ENCODE results near the gene BLOC1S3.

BLOC1S3 gene

DNA sequence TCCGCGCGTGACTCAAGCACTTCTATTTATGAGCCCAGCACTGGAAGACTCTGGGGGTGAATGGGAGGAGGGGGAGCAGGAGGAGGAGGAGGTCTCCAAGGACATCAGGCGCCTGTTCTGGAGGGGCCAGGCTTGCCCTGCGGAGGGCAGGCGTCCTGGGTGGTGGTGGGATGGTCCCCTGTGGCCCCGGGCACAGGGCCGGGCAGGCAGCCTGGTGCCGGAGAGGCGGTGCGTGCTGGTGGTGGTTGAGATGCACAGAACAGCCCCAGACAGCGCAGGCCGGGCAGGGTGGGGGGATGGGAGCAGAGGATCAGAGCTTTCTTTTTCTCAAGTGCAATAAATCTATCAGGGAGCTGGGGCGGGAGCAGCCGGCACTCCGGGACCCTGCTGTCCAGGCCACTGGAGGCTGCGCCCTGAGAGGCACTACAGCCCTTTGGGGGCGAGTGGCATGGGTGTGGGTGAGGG is 31.8 kb upstream of the BLOC1S3 start:
- no peaks in the 10 kb centered on the region for H3K9me3 ChIP-seq (ENCODE audit: insufficient read depth, low read length, severe bottlenecking)
- no peak overlapping the region for H3K9ac ChIP-seq (ENCODE audit: low read depth, low read length)
- TF ChIP-seq, protein P1, sequence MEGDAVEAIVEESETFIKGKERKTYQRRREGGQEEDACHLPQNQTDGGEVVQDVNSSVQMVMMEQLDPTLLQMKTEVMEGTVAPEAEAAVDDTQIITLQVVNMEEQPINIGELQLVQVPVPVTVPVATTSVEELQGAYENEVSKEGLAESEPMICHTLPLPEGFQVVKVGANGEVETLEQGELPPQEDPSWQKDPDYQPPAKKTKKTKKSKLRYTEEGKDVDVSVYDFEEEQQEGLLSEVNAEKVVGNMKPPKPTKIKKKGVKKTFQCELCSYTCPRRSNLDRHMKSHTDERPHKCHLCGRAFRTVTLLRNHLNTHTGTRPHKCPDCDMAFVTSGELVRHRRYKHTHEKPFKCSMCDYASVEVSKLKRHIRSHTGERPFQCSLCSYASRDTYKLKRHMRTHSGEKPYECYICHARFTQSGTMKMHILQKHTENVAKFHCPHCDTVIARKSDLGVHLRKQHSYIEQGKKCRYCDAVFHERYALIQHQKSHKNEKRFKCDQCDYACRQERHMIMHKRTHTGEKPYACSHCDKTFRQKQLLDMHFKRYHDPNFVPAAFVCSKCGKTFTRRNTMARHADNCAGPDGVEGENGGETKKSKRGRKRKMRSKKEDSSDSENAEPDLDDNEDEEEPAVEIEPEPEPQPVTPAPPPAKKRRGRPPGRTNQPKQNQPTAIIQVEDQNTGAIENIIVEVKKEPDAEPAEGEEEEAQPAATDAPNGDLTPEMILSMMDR (IDR thresholded peaks at IDR 0.05; ENCODE audit: borderline replicate concordance, extremely low read depth, low read length, poor library complexity, severe bottlenecking), result no peak
- no peak for TF ChIP-seq EZH2 (IDR thresholded peaks at IDR 0.05; ENCODE audit: borderline replicate concordance, low read depth, low read length, severe bottlenecking)
- no peak overlapping the region for H3K4me3 ChIP-seq (ENCODE audit: low read depth in 1 of 2, low read length in 2 of 2)
- H3K4me2 ChIP-seq (ENCODE audit: insufficient read depth, low read length), result no peak overlapping the region
- no peaks in the 10 kb centered on the region for H3K4me1 ChIP-seq (ENCODE audit: insufficient read depth, low read length)
- DNase-seq (no peak), ATAC-seq (ENCODE audit: insufficient read depth, low read depth) (no peak)
- no peaks in the 10 kb centered on the region for H3K79me2 ChIP-seq (ENCODE audit: insufficient read depth, low read length)
- no peaks in the 10 kb centered on the region for H3K27me3 ChIP-seq (ENCODE audit: insufficient read depth, low read length, poor library complexity)
- no peak overlapping the region for H3K27ac ChIP-seq (ENCODE audit: low read length)
- H2AFZ ChIP-seq (ENCODE audit: low read depth, low read length), result no peak overlapping the region
- H3K36me3 ChIP-seq (ENCODE audit: insufficient read depth, low read length), result peaks cover 53% of the 10 kb centered on the region
- H4K20me1 ChIP-seq (ENCODE audit: insufficient read depth, low read length), result peaks cover 29% of the 10 kb centered on the region; the same call in 1 of the 2 replicates

DNA sequence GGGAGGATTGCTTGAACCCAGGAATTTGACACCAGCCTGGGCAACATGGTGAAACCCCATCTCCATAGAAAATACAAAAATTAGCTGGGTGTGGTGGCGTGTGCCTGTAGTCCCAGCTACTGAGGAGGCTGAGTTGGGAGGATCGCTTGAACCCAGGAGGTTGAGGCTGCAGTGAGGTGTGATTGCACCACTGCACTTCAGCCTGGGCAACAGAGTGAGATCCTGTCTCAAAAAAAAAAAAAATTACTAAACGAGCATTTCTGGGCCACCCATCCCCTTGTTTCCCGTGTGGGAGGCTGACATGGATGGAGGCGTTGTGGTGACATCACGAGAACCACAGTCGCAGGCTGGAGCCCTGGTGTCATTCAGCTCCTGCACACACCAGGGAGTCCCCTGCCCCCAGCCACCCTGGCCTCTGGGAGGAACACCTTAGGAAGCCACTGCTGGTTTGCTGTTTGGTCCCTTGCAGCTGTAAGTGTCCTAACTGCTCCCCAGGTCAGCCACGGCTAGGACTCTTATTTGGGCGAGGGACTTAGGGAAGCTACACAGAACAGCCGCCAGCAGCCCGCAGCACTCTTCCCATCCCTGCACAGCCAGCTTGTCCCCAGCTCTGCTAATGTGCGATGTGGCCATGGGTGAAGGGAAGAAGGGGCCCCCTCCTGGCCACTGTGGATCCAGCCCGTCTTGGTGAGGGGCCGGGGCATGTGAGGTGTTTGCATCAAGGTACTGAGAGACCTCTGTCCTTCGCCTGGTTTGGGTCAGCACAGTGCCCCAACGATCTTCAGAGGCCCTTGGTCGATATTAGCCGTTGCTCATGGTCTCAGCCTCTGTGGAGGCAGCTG is 30.5 kb upstream of the BLOC1S3 start:
- DNase-seq (no peak), ATAC-seq (ENCODE audit: insufficient read depth, low read depth) (no peak)
- Histone ChIP-seq H3K4me3 (ENCODE audit: low read depth in 1 of 2, low read length in 2 of 2) (no peak overlapping the region), H3K79me2 (ENCODE audit: insufficient read depth, low read length) (no peaks in the 10 kb centered on the region), H3K4me1 (ENCODE audit: insufficient read depth, low read length) (no peaks in the 10 kb centered on the region), H2AFZ (ENCODE audit: low read depth, low read length) (no peak overlapping the region), H3K36me3 (ENCODE audit: insufficient read depth, low read length) (peaks cover 40% of the 10 kb centered on the region), H3K27me3 (ENCODE audit: insufficient read depth, low read length, poor library complexity) (no peaks in the 10 kb centered on the region), H4K20me1 (ENCODE audit: insufficient read depth, low read length) (peaks cover 16% of the 10 kb centered on the region; the same call in 1 of the 2 replicates), H3K4me2 (ENCODE audit: insufficient read depth, low read length) (no peak overlapping the region), H3K9ac (ENCODE audit: low read depth, low read length) (no peak overlapping the region), H3K9me3 (ENCODE audit: insufficient read depth, low read length, severe bottlenecking) (no peaks in the 10 kb centered on the region), H3K27ac (ENCODE audit: low read length) (no peak overlapping the region)
- TF ChIP-seq, protein P1 (IDR thresholded peaks at IDR 0.05; ENCODE audit: borderline replicate concordance, extremely low read depth, low read length, poor library complexity, severe bottlenecking), result peak; percentile 6
- TF ChIP-seq EZH2 (IDR thresholded peaks at IDR 0.05; ENCODE audit: borderline replicate concordance, low read depth, low read length, severe bottlenecking), result no peak

DNA sequence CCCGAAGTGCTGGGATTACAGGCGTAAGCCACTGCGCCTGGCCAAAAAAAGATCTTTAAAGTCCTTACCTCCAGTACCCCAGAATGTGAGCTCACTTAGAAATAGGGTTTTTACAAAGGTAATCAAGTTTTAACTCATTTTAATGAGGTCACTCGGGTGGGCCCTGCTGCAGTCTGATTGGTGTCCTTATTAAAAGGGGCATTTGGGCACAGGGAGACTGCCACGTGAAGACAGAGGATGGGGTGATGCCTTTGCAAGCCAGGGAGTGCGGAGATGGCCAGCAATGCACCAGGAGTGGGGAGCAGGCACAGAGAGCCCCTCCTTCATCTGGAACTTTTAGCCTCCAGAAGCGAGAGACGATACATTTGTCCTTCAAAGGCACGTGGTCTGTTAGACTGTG is 29.5 kb upstream of the BLOC1S3 start:
- H3K4me1 ChIP-seq (ENCODE audit: insufficient read depth, low read length), result no peaks in the 10 kb centered on the region
- H4K20me1 ChIP-seq (ENCODE audit: insufficient read depth, low read length), result peaks cover 19% of the 10 kb centered on the region
- H3K9me3 ChIP-seq (ENCODE audit: insufficient read depth, low read length, severe bottlenecking), result no peaks in the 10 kb centered on the region
- no peak overlapping the region for H3K27ac ChIP-seq (ENCODE audit: low read length)
- no peak for DNase-seq
- H3K79me2 ChIP-seq (ENCODE audit: insufficient read depth, low read length), result no peaks in the 10 kb centered on the region
- no peaks in the 10 kb centered on the region for H3K27me3 ChIP-seq (ENCODE audit: insufficient read depth, low read length, poor library complexity)
- no peak overlapping the region for H2AFZ ChIP-seq (ENCODE audit: low read depth, low read length)
- peaks cover 34% of the 10 kb centered on the region for H3K36me3 ChIP-seq (ENCODE audit: insufficient read depth, low read length)
- peak; percentile 40; the same call in 1 of the 3 replicates for ATAC-seq (ENCODE audit: insufficient read depth, low read depth)
- H3K4me2 ChIP-seq (ENCODE audit: insufficient read depth, low read length), result no peak overlapping the region
- TF ChIP-seq EZH2 (IDR thresholded peaks at IDR 0.05; ENCODE audit: borderline replicate concordance, low read depth, low read length, severe bottlenecking), result no peak
- TF ChIP-seq, protein P1 (IDR thresholded peaks at IDR 0.05; ENCODE audit: borderline replicate concordance, extremely low read depth, low read length, poor library complexity, severe bottlenecking), result no peak
- H3K9ac ChIP-seq (ENCODE audit: low read depth, low read length), result no peak overlapping the region
- no peak overlapping the region for H3K4me3 ChIP-seq (ENCODE audit: low read depth in 1 of 2, low read length in 2 of 2)

All from DND-41 (cell line).